Trophoblast cell (in vitro differentiated cells and primary cell): Measurements from ENCODE around the gene CEL.

Source experiments
- DNase-seq, 2 donors: peaks; one replicate each; pipeline ENCODE4 v3.0.0-alpha.2; 2016
- H2AFZ ChIP-seq: 2 replicates; pipeline ENCODE4 v1.6.1; 2013; ENCODE audit warnings: low read length, moderate library complexity, mild to moderate bottlenecking; ENCODE audit not compliant: insufficient read depth, poor library complexity
- H2AK5ac ChIP-seq: 2 replicates; pipeline ENCODE4 v1.6.1; 2013; ENCODE audit warnings: mild to moderate bottlenecking, low read length
- H2BK120ac ChIP-seq: 2 replicates; pipeline ENCODE4 v1.6.1; 2013; ENCODE audit warnings: low read length, mild to moderate bottlenecking, moderate library complexity; ENCODE audit not compliant: insufficient read depth, poor library complexity
- H2BK12ac ChIP-seq: 2 replicates; pipeline ENCODE4 v1.6.1; 2013; ENCODE audit warnings: mild to moderate bottlenecking, low read length, moderate library complexity
- H2BK5ac ChIP-seq: 2 replicates; pipeline ENCODE4 v1.6.1; 2013; ENCODE audit warnings: low read length, low read depth, moderate library complexity, mild to moderate bottlenecking; ENCODE audit not compliant: poor library complexity
- H3K14ac ChIP-seq: 2 replicates; pipeline ENCODE4 v1.6.1; 2013; ENCODE audit warnings: mild to moderate bottlenecking, low read length
- H3K18ac ChIP-seq: 2 replicates; pipeline ENCODE4 v1.6.1; 2013; ENCODE audit warnings: mild to moderate bottlenecking, low read length
- H3K23ac ChIP-seq: 2 replicates; pipeline ENCODE4 v1.6.1; 2013; ENCODE audit warnings: low read length
- H3K27ac ChIP-seq: 2 replicates; pipeline ENCODE4 v1.5.1; 2013; ENCODE audit warnings: low read depth, mild to moderate bottlenecking, inconsistent platforms, low read length, moderate library complexity
- H3K27me3 ChIP-seq: 2 replicates; pipeline ENCODE4 v1.6.1; 2013; ENCODE audit warnings: inconsistent platforms, mild to moderate bottlenecking, low read length, moderate library complexity; ENCODE audit not compliant: insufficient read depth
- H3K36me3 ChIP-seq, 2 experiments: 1 replicate in 1 of 2; 2 replicates in 1 of 2; pipeline ENCODE4 v1.6.1; 2013; ENCODE audit warnings: low read length in 2 of 2, mild to moderate bottlenecking in 2 of 2, moderate library complexity in 1 of 2; ENCODE audit not compliant: insufficient read depth in 2 of 2, control insufficient read depth in 1 of 2
- H3K4ac ChIP-seq: 2 replicates; pipeline ENCODE4 v1.6.1; 2013; ENCODE audit warnings: low read depth, mild to moderate bottlenecking, low read length, moderate library complexity
- H3K4me1 ChIP-seq, 2 experiments: 1 replicate in 1 of 2; 2 replicates in 1 of 2; pipeline ENCODE4 v1.6.1; 2013; ENCODE audit warnings: low read length in 2 of 2, mild to moderate bottlenecking in 2 of 2, moderate library complexity in 1 of 2; ENCODE audit not compliant: insufficient read depth in 2 of 2, control insufficient read depth in 1 of 2
- H3K4me2 ChIP-seq: 2 replicates; pipeline ENCODE4 v1.6.1; 2013; ENCODE audit warnings: inconsistent platforms, mild to moderate bottlenecking, low read length, moderate library complexity
- H3K4me3 ChIP-seq: 2 replicates; pipeline ENCODE4 v1.5.1; 2013; ENCODE audit warnings: mild to moderate bottlenecking, low read depth, low read length, inconsistent platforms
- H3K79me1 ChIP-seq: one replicate; pipeline ENCODE4 v1.6.1; 2013; ENCODE audit warnings: low read length
- H3K79me2 ChIP-seq: 2 replicates; pipeline ENCODE4 v1.6.1; 2013; ENCODE audit warnings: low read length, mild to moderate bottlenecking; ENCODE audit not compliant: control insufficient read depth, insufficient read depth, poor library complexity
- H3K9ac ChIP-seq: 2 replicates; pipeline ENCODE4 v1.6.1; 2013; ENCODE audit warnings: mild to moderate bottlenecking, low read length
- H3K9me3 ChIP-seq: 2 replicates; pipeline ENCODE4 v1.6.1; 2013; ENCODE audit warnings: low read depth, mild to moderate bottlenecking, control low read depth, inconsistent platforms, low read length; ENCODE audit not compliant: insufficient read depth
- H4K12ac ChIP-seq: 2 replicates; pipeline ENCODE4 v1.6.1; 2013; ENCODE audit warnings: low read depth, mild to moderate bottlenecking, low read length, moderate library complexity
- H4K8ac ChIP-seq: 2 replicates; pipeline ENCODE4 v1.6.1; 2013; ENCODE audit warnings: low read depth, mild to moderate bottlenecking, low read length, moderate library complexity
- H4K91ac ChIP-seq: one replicate; pipeline ENCODE4 v1.6.1; 2013; ENCODE audit warnings: low read depth, mild to moderate bottlenecking, low read length, moderate library complexity
- WGBS: extraction: QIAGEN DNeasy Blood & Tissue Kit; methylation state at CpG from one replicate; pipeline ENCODE4 v1.1.7; 2013; ENCODE audit warnings: missing lambda C conversion rate; ENCODE audit not compliant: insufficient read length, insufficient coverage; ENCODE audit errors: extremely low coverage; 5-methylcytosine and 5-hydroxymethylcytosine counted together

The CEL gene

GRCh38 chr9:133088146-133088750, 26.5 kb downstream of the CEL start:
- peaks cover 2% of the 10 kb centered on the region for H3K9me3 ChIP-seq
- H2BK5ac ChIP-seq: no peak overlapping the region
- no peak overlapping the region for H3K4ac ChIP-seq
- H3K79me1 ChIP-seq: no peaks in the 10 kb centered on the region
- WGBS: no CpG with 5 or more reads among the region's 10 CpGs
- no peak overlapping the region for H4K12ac ChIP-seq
- no peaks in the 10 kb centered on the region for H3K36me3 ChIP-seq
- H3K4me1 ChIP-seq: no peaks in the 10 kb centered on the region
- H3K27me3 ChIP-seq: no peaks in the 10 kb centered on the region
- no peak overlapping the region for H2AFZ ChIP-seq
- no peak overlapping the region for H2AK5ac ChIP-seq
- no peak overlapping the region for H3K9ac ChIP-seq
- no peaks in the 10 kb centered on the region for H3K79me2 ChIP-seq
- H2BK120ac ChIP-seq: no peak overlapping the region
- no peak overlapping the region for H2BK12ac ChIP-seq
- H3K4me2 ChIP-seq: no peak overlapping the region
- H3K4me3 ChIP-seq: no peak overlapping the region
- H3K14ac ChIP-seq: no peak overlapping the region
- H3K27ac ChIP-seq: no peak overlapping the region
- no peak overlapping the region for H3K23ac ChIP-seq
- no peak overlapping the region for H3K18ac ChIP-seq
- no peak overlapping the region for H4K8ac ChIP-seq
- no peak for DNase-seq
- no peak overlapping the region for H4K91ac ChIP-seq

GRCh38 chr9:133088756-133089155, 27.0 kb downstream of the CEL start:
- Histone ChIP-seq H3K4me2 (no peak overlapping the region), H4K12ac (no peak overlapping the region), H3K27ac (no peak overlapping the region), H3K23ac (no peak overlapping the region), H2BK5ac (no peak overlapping the region), H4K8ac (no peak overlapping the region), H3K4me3 (no peak overlapping the region), H3K4ac (no peak overlapping the region), H3K27me3 (no peaks in the 10 kb centered on the region), H3K9ac (no peak overlapping the region), H3K9me3 (peaks cover 2% of the 10 kb centered on the region), H2AFZ (no peak overlapping the region), H3K18ac (no peak overlapping the region), H3K36me3 (no peaks in the 10 kb centered on the region), H2AK5ac (no peak overlapping the region), H4K91ac (no peak overlapping the region), H3K4me1 (no peaks in the 10 kb centered on the region), H2BK12ac (no peak overlapping the region), H3K14ac (no peak overlapping the region), H3K79me1 (no peaks in the 10 kb centered on the region), H3K79me2 (no peaks in the 10 kb centered on the region), H2BK120ac (no peak overlapping the region)
- no CpG with 5 or more reads among the region's 7 CpGs for WGBS
- no peak for DNase-seq

GRCh38 chr9:133089271-133089671, 27.5 kb downstream of the CEL start:
- Histone ChIP-seq H3K36me3 (no peaks in the 10 kb centered on the region), H2AK5ac (no peak overlapping the region), H3K4me1 (no peaks in the 10 kb centered on the region), H3K4ac (no peak overlapping the region), H3K4me3 (no peak overlapping the region), H3K14ac (no peak overlapping the region), H4K8ac (no peak overlapping the region), H3K9me3 (peaks cover 2% of the 10 kb centered on the region), H4K91ac (no peak overlapping the region), H3K79me1 (no peaks in the 10 kb centered on the region), H3K4me2 (no peak overlapping the region), H2AFZ (no peak overlapping the region), H2BK5ac (no peak overlapping the region), H3K79me2 (no peaks in the 10 kb centered on the region), H3K9ac (no peak overlapping the region), H3K27ac (no peak overlapping the region), H3K27me3 (no peaks in the 10 kb centered on the region), H3K18ac (no peak overlapping the region), H4K12ac (no peak overlapping the region), H2BK12ac (no peak overlapping the region), H3K23ac (no peak overlapping the region), H2BK120ac (no peak overlapping the region)
- no CpG with 5 or more reads among the region's 6 CpGs for WGBS
- DNase-seq: no peak

- Histone ChIP-seq H3K9me3 (peaks cover 2% of the 10 kb centered on the region), H3K79me1 (no peaks in the 10 kb centered on the region), H3K18ac (no peak overlapping the region), H3K27me3 (no peaks in the 10 kb centered on the region), H2BK120ac (no peak overlapping the region), H3K79me2 (no peaks in the 10 kb centered on the region), H2BK12ac (no peak overlapping the region), H3K9ac (no peak overlapping the region), H4K91ac (no peak overlapping the region), H3K14ac (no peak overlapping the region), H3K4ac (no peak overlapping the region), H3K36me3 (no peaks in the 10 kb centered on the region), H3K27ac (no peak overlapping the region), H3K4me1 (no peaks in the 10 kb centered on the region), H4K12ac (no peak overlapping the region), H3K23ac (no peak overlapping the region), H3K4me2 (no peak overlapping the region), H2AFZ (no peak overlapping the region), H4K8ac (no peak overlapping the region), H3K4me3 (no peak overlapping the region), H2BK5ac (no peak overlapping the region), H2AK5ac (no peak overlapping the region)
- DNase-seq: no peak
- WGBS: no CpG with 5 or more reads among the region's 6 CpGs
Measured at GRCh38 chr9:133090187-133090586, 28.4 kb downstream of the CEL start.
